Measurements from ENCODE around the gene COPG2.

GRCh38 chr7:130695840-130696239 is 27.3 kb upstream of the COPG2 start:
- TF ChIP-seq CTCF (IDR thresholded peaks at IDR 0.05): peak; percentile 34
- no peak for TF ChIP-seq EZH2 (IDR thresholded peaks at IDR 0.05; ENCODE audit: borderline replicate concordance, insufficient read depth, low read depth, low read length, poor library complexity, severe bottlenecking)

Data from B cell (primary cell).